Measurements from ENCODE around the gene DNAJB13.

DNA sequence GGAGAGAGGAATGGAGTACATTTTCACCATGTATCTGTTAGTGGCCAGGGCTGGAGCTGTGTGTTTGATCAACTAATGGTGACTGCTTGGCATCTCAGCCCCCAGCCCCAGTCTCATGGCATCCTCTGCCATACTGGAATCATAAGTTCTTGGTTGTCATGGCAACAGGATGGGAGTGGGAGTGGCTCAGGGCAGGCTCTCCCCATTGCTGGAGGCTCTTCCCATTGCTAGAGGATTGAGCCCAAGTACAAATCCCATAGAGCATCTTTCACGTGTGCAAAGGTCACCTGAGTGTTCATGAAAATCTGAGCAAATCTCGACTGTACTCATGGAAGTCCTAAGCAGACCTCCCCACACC, 14.9 kb downstream of the DNAJB13 start:
- TF ChIP-seq, protein P1, sequence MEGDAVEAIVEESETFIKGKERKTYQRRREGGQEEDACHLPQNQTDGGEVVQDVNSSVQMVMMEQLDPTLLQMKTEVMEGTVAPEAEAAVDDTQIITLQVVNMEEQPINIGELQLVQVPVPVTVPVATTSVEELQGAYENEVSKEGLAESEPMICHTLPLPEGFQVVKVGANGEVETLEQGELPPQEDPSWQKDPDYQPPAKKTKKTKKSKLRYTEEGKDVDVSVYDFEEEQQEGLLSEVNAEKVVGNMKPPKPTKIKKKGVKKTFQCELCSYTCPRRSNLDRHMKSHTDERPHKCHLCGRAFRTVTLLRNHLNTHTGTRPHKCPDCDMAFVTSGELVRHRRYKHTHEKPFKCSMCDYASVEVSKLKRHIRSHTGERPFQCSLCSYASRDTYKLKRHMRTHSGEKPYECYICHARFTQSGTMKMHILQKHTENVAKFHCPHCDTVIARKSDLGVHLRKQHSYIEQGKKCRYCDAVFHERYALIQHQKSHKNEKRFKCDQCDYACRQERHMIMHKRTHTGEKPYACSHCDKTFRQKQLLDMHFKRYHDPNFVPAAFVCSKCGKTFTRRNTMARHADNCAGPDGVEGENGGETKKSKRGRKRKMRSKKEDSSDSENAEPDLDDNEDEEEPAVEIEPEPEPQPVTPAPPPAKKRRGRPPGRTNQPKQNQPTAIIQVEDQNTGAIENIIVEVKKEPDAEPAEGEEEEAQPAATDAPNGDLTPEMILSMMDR (IDR thresholded peaks at IDR 0.05) = no peak
- no peak for TF ChIP-seq ZFX (IDR thresholded peaks at IDR 0.05; ENCODE audit: borderline replicate concordance)
